Activated CD4-positive, CD25-positive, alpha-beta regulatory T cell treated with anti-CD3 and anti-CD28 coated beads, Interleukin-2, amount 50 U/mL, for 24 hours (primary cell): ENCODE results near the gene CEP72.
A peak's percentile ranks its signal among the peaks of the same experiment; 100 is the strongest.
"Not testable (repeated sequence)": the region's sequence is repeated elsewhere in the genome, so short reads cannot be mapped to it uniquely, and the experiment has no call there.

Experiments used
- ATAC-seq, 2 donors: fragments of 150-1000 bp; cut with Tn5 transposase; one replicate each; pipeline ENCODE4 v1.10.0; 2021; ENCODE audit warnings: mild to moderate bottlenecking in 1 of 2, moderate library complexity in 1 of 2

Gene CEP72, protein sequence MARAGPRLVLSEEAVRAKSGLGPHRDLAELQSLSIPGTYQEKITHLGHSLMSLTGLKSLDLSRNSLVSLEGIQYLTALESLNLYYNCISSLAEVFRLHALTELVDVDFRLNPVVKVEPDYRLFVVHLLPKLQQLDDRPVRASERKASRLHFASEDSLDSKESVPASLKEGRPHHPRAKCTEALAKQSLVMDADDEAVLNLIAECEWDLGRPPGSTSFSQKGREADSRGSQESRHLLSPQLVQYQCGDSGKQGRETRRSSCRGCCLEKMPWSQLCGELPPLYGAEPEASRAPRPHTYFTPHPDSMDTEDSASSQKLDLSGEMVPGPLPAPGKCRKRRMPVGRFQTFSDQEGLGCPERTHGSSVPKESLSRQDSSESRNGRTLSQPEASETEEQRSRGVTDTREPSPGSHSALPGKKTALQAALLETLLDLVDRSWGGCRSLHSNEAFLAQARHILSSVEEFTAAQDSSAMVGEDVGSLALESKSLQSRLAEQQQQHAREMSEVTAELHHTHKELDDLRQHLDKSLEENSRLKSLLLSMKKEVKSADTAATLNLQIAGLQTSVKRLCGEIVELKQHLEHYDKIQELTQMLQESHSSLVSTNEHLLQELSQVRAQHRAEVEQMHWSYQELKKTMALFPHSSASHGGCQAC

GRCh38 chr5:611731-612486 lies at the start of gene CEP72:
Gene CEP72, plus strand, starts transcription at chr5:612340. Its CDS starts 22 bp downstream, at chr5:612362.
- peak; percentile 87 to 90 for ATAC-seq

- no peak for ATAC-seq
These were observed 46.2 kb upstream of the CEP72 start for GRCh38 chr5:565782-566440.

GRCh38 chr5:566636-567309 lies 45.4 kb upstream of the CEP72 start:
- no peak for ATAC-seq

DNA sequence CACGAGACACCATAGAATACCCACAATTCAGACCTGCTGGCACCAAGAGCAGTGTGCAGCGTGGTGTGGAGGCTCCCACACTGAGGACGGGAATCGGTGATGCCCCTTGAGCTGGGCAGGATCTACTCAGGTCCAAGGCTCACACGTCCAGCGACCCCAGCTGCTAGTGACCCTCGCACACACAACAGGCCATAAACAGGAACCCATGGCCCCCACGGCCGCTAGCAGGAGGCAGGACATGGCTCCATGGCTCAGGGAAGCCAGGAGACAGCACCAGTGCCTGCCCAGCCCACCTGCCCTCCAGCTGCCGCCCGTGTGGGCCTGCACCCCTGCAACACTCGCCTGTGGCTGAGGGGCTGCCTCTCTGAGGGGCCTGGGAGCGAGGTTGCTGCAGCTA lies 44.5 kb upstream of the CEP72 start:
- ATAC-seq: no peak

- no peak for ATAC-seq
These were observed 43.9 kb upstream of the CEP72 start for GRCh38 chr5:568061-568781.

- no peak for ATAC-seq
These were observed 43.3 kb upstream of the CEP72 start for GRCh38 chr5:568809-569208.

DNA sequence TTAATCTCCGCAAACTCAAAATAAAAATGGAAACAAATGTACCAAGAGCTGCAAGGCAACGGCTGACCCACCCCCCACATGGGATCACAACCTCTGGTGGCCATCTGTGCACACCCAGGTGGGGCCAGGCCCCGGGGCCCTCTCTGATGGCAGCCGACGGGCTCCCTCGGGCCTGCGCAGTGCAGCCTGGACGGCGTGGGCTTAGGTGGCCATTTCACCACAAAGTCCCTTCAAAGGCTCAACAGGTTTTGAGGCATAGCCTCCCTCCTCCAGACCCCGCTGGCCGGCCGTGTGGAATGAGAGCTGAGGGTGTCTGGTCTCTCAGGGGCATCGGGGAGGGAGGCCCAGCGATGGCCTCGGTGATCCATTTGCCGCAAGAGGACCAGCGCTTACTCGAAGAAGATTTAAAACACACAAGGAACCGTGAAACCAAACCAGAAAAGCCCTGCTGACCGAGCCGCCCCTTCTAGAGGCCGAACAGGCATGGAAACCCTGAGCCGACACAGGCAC lies 42.7 kb upstream of the CEP72 start:
- ATAC-seq: no peak

DNA sequence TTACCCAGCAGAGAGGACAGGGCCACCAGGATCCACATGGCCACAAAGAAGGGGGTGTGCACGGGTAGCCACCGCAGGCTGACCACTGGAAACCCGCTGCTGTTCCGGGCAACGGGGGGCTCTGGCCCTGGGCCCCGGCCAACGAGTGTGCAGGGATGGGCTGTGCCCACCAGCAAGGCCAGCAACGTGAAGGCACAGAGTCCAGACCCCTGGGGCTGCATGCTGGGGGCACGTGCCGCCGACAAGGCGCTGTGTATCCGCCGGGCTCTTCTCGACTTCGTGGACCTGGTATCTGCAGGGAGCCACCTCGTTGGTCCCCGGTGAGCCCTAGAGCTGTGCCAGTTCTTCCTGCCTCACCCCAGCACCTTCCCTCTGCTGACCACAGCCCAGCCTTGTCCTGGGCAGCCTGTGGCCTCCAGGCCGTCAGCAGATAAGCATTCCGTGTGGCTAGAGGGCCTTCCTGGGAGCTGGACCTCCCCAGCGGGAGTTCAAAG lies 42.2 kb upstream of the CEP72 start:
- ATAC-seq: no peak

DNA sequence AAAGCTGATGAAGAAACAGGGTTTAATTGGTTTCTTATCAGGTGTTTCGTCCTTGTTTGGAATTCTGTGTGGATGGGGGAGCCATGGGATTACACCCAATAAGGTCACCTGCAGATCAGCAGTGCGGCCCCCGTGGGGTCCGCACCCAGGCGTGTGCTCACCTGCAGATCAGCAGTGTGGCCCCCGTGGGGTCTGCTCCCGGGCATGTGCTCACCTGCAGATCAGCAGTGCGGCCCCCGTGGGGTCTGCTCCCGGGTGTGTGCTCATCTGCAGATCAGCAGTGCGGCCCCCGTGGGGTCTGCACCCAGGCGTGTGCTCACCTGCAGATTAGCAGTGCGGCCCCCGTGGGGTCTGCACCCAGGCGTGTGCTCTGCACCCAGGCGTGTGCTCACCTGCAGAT lies 41.7 kb upstream of the CEP72 start:
- no peak for ATAC-seq

DNA sequence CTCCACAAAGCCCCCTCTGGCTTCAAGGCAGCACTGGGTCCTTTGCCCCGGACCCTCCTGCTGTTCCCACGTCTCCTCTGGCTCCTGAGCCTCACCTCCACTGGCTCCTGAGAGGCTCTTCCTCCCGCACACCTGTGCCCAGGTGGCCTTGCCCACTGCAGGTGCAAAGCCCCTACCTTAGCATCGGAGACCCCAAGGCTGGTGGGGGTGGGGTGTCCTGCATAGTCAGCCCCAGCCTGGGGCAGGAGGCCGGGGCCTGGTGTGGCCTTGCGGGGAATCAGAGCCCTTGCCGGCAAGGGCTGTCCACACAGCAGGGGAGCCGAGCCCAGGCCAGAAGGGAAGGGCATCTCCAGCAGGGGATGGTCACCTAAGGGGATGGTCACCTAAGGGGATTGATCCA lies 41.3 kb upstream of the CEP72 start:
- no peak for ATAC-seq

- no peak for ATAC-seq
These were observed 40.3 kb upstream of the CEP72 start for GRCh38 chr5:571791-572190.

GRCh38 chr5:572398-573019 lies 39.6 kb upstream of the CEP72 start:
- ATAC-seq: no peak

DNA sequence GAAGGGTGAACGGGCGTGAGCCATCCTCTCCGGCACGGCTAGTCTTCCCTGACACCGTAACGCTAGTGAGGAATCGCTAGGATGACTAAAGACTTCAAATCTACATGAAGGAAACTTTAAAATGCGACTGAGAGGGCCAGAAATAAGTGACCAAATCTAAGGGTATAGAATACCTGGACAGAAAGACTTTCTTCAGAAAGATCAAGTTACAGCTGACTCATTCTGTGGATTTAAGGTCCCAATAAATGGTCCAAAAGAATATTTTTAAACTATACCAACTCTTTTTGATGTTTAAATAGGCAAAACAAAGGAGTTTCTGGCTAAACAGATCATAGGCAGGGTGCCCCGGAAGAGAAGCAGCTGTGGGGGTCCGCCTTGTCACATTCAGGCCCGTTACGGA lies 38.9 kb upstream of the CEP72 start:
- no peak for ATAC-seq

GRCh38 chr5:573976-574375 lies 38.2 kb upstream of the CEP72 start:
- no peak for ATAC-seq

- ATAC-seq: no peak
These were observed 37.2 kb upstream of the CEP72 start for GRCh38 chr5:574906-575305.

DNA sequence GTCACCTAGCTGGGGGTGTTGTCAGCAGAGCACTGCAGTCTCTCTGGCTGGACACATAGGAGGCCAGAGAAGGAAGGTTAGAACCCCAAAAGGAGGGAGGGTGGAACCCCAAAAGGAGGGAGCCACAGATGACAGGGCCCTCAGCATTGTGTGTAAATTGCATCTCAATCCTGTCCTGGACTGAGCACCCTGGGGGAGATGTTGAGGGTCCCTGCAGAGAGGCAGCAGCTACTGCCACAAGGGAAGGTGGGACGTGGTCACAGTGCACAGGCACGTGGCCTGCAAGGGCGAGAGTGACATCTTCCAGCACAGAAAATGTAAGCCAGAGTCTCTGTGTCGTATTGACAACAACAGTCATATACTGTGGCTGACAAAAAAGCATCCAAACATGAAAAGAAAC lies 36.5 kb upstream of the CEP72 start:
- ATAC-seq: no peak

- not testable (repeated sequence) for ATAC-seq
These were observed 34.9 kb upstream of the CEP72 start for GRCh38 chr5:577214-577613.

GRCh38 chr5:577800-578199 lies 34.3 kb upstream of the CEP72 start:
- no peak for ATAC-seq

- no peak for ATAC-seq
These were observed 32.9 kb upstream of the CEP72 start for GRCh38 chr5:579211-579610.

DNA sequence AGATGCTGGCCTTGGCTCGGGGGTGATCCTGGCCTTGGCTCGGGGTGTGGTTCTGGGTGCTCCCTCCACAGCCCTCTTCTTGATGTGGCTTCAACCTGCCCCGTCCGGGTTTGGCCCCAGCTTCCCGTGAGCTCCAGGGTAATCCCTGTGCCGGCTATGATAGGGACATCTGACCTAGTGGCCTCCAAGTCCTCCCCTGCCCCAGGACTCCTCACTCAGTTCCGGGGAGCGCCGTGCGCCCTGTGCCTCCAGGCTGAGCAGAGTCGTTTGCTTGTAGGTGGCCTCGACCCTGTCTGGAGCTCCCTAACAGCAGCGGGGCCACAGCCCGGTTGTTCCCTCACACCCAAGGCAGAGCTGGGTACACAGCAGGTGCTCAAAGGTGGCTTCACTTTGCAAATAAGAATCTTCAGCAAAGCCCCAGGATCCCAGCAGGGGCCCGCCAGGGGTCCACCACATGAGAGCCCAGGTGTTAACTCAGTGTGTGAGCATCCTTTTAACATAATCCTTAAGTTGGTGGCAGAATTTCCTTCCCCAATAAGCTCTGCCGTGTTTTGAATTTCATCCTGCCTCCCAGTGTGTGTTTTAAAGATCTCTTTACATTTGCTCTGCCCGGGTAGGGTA lies 32.3 kb upstream of the CEP72 start:
- ATAC-seq: no peak
